GM19397 (cell line): ENCODE data around the gene FAM83F.

ENCODE experiments used
- ATAC-seq: cut with Tn5 transposase; IDR thresholded peaks from one replicate; pipeline ENCODE4 v1.9.1; 2021; ENCODE audit warnings: mild to moderate bottlenecking, moderate library complexity; ENCODE audit not compliant: unreplicated experiment

The FAM83F gene

GRCh38 chr22:39962071-39962470, 32.7 kb upstream of the FAM83F start:
- ATAC-seq: no peak

- ATAC-seq: no peak
Measured at GRCh38 chr22:39965748-39966147, 29.0 kb upstream of the FAM83F start.

- ATAC-seq: no peak
Measured at GRCh38 chr22:39966470-39966869, 28.3 kb upstream of the FAM83F start.

GRCh38 chr22:39967103-39967829, 27.5 kb upstream of the FAM83F start:
- ATAC-seq: no peak

GRCh38 chr22:39967996-39968972, 26.5 kb upstream of the FAM83F start:
- no peak for ATAC-seq

- ATAC-seq: no peak
Measured at GRCh38 chr22:39970742-39971141, 24.0 kb upstream of the FAM83F start.

DNA sequence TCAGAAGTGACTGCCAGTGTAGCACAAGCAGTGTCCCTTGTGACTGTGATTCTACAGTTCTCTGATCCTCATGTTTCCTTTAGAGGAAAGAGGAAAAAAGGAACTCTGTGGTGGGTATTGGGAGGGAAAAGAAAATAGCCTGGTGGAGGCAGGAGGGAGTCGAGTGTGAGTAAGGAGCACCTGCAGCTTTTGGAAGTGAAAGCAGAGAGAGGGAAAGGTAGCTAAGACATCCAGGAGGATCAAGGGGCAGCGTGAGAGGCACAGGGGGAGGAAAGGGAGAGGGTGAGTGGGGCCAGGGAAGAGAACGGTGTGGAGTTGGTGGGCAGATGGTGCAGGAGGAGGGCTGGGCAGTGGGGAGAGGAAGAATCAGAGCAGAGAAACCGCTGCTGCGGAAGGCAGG, 22.1 kb upstream of the FAM83F start:
- no peak for ATAC-seq

GRCh38 chr22:39973656-39974055, 21.1 kb upstream of the FAM83F start:
- no peak for ATAC-seq

GRCh38 chr22:39974065-39974464, 20.7 kb upstream of the FAM83F start:
- ATAC-seq: no peak

DNA sequence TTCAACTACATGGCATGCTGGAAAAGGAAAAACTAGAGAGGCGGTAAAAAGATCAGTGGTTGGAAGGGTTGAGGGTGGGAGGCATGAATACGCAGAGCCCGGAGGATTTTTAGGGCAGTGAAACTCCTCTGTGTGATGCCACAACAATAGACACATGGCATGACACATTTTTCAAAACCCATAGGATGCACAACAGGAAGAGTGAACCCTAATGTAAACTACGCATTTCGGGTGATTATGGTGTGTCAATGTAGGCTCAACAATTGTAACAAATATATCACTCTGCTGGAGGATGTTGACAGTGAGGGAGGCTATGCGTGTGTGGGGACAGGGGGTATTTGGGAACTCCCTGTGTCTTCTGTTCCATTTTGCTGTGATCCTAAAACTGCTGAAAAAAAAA, 15.7 kb upstream of the FAM83F start:
- ATAC-seq: no peak

DNA sequence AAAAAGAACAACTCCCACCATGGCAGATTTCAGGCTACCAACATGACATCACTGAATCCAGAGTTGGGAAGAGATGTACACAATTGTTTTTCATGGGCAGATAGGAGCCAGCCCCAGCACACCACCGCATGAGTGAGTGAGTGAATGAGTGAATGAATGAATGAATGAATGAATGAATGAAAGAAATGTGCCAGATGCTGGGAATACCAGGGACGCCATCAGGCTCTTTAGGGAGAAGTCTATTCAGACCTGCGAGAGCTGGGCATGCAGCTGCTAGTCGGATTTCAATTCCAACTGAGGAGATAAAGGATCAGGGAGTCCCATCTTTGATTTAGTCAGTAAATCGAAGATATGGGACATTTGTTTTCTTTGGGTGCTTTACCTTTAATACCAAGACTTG, 15.3 kb upstream of the FAM83F start:
- no peak for ATAC-seq

GRCh38 chr22:39980596-39980995, 14.2 kb upstream of the FAM83F start:
- no peak for ATAC-seq

DNA sequence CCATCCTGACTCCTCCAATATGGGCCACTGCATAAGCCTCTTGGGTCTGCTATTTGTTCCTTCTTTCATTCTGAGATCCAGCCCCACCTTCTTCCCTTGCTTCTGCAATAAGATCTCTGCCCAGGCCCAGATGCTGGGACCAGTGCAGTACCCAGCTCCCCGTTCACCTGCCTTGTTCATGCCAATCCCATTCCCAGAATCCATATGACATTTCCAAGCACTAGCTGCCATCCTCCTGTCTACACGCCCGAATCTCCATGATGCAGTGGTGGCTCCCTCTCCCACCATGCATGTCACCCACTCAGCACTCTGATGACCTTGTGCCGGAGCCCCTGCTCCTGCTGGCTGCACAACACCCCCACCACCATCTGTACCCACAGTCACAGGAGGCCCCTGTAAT, 11.4 kb upstream of the FAM83F start:
- ATAC-seq: no peak

GRCh38 chr22:39984006-39984405, 10.7 kb upstream of the FAM83F start:
- ATAC-seq: no peak

DNA sequence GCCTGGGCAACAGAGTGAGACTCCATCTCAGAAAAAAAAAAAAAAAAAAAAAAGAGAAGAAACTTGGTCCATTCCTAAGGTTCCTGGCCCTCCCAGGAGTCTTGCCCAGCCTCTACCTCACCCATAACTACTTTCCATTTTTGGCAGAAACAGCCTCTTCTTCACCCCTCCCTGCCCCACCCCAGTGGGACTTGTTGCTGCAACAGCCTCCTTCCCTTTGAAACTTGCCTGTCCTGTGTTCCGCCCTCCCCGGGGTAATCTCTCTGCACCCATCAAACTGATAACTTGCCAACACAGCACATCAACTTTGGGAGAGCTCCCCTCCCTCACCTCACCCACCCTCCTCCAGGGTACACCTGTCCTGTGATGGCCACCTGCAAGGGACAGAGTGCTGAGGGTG, 10.0 kb upstream of the FAM83F start:
- ATAC-seq: no peak

DNA sequence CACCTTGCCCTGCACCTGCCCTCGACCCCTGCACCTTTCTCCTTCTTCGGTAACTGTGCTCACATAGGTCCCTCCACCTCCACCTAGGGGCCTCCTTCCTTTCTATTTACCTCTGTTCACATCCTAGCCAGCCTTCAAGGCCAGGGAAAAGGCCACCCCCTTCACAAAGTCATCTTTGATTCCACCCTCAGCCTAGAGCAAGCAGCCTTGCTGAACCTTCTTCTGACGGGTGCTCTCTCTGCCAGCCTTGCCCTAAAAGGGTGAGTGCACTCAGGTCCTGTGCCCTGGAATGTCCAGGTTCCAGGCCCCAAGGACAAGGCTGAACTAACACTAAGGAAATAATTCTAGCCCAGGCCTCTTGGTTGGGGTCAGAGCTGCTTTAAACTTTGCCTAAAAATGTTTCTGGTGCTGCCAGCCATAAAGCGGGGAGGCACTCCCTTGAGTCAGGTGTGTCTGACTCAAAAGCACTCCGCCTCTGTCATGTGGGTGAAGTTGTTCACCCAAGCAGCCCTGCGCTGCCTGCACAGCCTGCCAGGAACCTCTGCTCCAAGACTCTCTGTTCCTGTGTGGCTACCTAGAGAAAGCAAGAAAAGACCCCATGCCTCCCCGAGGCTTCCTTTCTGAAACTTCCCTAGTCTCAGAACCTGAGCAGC, 9.2 kb upstream of the FAM83F start:
- no peak for ATAC-seq

DNA sequence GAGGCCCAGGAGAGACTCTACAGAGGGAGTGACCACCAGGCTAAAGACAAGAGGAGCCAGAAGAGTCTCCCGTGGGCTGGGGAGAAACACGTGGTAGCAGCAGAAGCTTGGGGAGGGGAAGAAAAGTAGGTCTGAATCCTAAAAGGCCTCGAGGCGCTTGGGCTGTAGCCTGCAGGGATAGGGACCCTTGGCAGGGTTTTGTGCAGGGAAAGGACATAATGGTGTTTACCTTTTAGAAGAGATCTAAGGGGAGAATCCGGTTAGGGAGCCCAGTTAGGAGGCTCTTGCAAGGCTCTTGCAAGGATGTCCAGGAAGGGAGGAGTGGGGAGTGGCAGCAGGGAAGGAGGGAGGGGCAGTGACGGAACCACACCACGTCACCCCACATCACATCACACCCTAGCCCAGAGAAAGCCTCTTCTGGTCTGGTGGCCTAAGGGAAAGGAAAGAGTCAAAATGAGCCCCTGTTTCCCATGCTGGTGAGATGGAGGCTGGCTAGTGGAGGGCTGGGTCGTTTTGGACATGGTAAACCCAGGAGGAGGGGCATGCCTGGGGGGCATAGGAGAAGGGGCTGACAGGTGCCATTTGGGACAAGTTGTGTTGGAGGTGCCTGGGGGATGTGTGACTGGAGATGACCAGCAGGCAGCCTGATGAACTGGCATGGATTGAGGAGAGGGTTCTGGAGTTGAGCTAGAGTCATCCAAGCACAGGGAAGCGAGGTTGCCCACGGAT, 6.2 kb upstream of the FAM83F start:
- ATAC-seq: no peak

GRCh38 chr22:39989633-39990032, 5.1 kb upstream of the FAM83F start:
- ATAC-seq: no peak

GRCh38 chr22:39990686-39991085, 4.1 kb upstream of the FAM83F start:
- ATAC-seq: no peak

GRCh38 chr22:39991159-39991860, 3.4 kb upstream of the FAM83F start:
- ATAC-seq: no peak
